IPS-11a (cell line): ENCODE measurements around the gene PTPRD.

ENCODE experiments used
- H3K4me3 ChIP-seq: one replicate; pipeline ENCODE4 v1.5.1; 2013; ENCODE audit warnings: low read depth, low read length, control low read depth

Gene PTPRD

DNA sequence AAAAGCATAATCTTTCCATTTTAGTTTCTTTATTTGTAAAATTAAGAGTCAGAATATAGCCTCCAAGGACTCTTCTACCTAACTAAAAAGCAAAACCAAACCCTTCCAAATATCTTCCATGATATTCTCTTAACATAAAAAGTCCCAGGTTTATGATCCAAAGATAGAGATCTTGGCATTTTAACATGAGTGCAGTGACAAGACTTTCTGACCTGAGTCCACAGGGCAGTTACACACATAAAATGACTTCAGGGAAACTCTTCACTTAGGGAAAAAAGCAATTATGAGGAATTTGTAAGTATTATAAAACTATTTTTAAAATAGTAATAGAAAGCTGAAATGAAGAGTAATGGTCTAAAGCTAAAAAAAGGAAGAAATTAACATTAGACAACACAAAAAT, 2040.6 kb downstream of the PTPRD start:
- no peak overlapping the region for H3K4me3 ChIP-seq

GRCh38 chr9:8571643-8572042, 2041.2 kb downstream of the PTPRD start:
- H3K4me3 ChIP-seq: no peak overlapping the region

DNA sequence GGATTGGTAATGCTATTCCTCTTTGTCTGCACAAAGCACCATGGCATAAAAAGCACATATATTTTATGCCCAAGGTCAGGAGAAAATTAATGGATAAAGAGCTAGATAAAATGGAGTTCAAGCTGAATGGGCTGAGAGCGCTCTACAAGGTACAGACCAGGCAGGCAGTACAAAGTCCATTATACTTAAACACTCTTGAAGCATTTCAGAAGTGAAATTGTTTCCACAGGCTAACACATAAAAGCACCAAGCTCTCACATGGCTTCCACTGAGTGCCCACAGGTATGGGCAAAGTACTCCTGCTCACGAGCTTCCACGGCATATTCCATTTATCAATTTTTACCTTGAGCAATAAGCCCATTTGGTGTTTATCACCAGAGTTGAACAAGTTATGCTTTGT, 2042.0 kb downstream of the PTPRD start:
- no peak overlapping the region for H3K4me3 ChIP-seq

- no peak overlapping the region for H3K4me3 ChIP-seq
Measured at GRCh38 chr9:8569823-8570222, 2043.0 kb downstream of the PTPRD start.

GRCh38 chr9:8567963-8568579, 2044.7 kb downstream of the PTPRD start:
- no peak overlapping the region for H3K4me3 ChIP-seq

DNA sequence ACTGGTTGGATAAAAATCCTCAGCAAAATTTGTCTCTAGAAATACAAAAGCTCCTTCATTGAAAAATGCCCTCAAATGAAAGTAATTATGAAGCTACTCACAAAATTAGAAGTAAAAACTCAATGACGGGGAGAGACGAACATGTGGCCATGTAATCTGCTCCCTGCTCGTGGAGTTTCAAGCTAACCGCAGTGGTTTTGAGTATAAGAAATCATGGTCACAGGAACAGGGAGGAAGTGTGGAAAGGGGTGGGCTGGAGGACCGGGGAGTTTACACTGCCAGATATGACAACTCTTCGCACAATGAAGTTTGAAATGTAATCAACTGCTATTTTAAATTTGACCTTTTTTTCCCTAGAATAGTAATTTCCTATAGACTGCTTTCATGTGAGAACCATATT, 2047.8 kb downstream of the PTPRD start:
- H3K4me3 ChIP-seq: no peak overlapping the region

- H3K4me3 ChIP-seq: no peak overlapping the region
Measured at GRCh38 chr9:8560560-8561525, 2052.0 kb downstream of the PTPRD start.

GRCh38 chr9:8558176-8558575, 2054.6 kb downstream of the PTPRD start:
- no peak overlapping the region for H3K4me3 ChIP-seq

DNA sequence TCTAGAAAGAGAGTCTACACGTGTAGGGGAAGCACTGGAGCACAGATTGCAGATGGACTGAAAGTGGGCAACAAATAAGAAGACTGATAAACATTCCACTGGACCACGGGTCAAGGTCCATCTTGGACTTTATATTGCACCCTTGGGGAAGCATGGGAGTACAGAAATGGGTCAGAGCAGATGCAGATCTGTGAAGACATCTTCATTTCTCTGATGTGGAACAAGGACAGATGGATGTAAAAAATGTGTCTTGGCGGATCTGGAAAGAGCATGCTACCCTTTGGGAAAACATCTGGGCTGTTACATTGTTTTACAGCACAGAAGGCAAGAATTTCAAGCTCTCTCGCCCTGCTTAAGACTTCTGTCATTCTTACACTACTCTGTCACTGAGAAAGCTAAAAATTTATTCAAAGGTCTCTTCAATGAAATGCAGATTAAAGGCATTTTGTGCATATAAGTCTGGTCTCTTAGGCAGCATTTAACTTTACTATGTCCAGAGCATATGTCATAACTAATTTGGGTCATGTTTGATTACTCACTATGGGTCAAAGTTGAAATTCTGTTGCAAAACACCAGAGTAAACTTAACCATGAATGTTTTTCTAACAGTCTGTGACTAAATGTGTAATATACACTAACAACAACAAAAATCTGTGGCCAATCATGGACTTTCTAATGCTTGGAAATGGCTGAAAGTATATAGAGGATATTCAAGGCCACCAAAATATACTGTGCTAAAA, 2056.9 kb downstream of the PTPRD start:
- H3K4me3 ChIP-seq: no peak overlapping the region

DNA sequence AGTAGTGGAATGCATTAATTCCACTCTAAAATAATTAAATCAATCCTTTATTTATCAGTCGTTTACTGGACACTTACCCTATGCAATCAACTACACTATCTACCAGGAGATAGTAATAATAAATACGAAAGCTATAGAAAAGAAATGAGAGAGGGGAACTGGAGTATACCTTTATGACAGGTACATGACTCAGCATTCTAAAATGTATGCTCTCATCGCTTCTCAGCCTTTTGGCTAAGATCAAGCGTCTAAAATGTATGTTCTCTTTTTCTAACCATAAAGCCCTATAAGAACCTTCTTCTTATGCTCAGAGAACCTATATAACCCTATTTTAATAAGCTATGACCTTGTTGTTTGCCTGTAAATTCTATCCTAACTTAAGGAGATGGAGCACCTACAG, 2059.4 kb downstream of the PTPRD start:
- H3K4me3 ChIP-seq: no peak overlapping the region

GRCh38 chr9:8552732-8553131, 2060.1 kb downstream of the PTPRD start:
- no peak overlapping the region for H3K4me3 ChIP-seq

- H3K4me3 ChIP-seq: no peak overlapping the region
Measured at GRCh38 chr9:8549214-8549613, 2063.6 kb downstream of the PTPRD start.

DNA sequence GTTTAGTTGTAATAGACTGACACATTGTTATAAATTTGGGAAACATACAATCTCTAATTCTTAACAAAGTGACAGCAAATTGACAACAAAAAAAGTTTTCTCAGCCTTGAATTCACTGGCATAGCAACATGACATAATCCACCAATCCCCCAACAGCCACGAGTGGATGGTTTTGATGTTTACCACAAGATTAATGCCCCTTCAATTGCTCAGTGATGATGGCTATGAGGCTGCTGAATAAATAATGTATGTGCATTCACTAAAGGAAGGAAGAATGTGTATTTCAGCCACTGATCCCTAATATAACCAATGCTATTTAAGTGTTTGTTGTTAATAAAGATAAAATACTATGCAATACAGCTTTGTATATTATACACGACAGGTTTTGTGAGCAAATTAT, 2069.6 kb downstream of the PTPRD start:
- H3K4me3 ChIP-seq: no peak overlapping the region

DNA sequence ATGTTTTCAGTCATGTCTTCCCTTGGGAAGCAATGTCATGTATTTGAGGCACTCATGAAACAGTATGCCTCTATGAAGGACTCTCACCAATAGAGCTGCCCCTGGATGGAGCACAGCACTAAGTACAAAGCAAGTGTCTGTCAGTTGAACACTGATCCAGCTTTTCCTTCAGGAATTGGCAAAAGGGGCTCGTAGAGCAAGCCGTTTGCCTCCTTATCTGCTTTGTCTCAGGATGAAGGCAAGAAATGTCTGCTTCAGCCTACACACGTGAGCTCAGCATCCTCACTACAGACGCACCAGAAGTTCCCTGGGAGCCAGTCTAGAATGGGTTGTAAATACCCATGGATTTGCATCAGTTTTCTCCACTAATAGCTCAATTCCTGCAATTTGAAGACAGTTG, 2070.3 kb downstream of the PTPRD start:
- H3K4me3 ChIP-seq: no peak overlapping the region

DNA sequence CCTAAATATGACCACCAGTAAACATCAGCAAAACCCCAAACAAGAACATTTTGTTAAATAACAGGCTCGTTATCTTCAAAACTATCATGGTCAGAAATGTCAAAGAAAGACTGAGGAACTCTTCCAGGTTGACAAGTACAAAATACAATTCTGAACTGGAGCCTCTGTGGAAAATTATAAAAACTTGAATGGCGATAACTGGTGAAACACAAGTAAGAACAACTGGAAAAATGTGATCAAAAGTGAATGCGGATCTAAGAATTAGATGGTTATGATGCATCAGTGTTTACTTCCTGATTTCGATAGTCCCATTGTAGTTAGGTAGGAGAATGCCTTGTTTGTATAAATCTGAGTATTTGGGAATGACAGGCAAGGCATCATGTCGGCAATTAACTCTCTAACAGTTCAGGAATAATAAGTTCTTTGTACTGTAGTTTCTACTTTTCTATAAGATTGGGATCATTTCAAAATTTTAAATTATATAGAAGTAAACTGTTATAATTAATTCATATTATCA, 2073.1 kb downstream of the PTPRD start:
- no peak overlapping the region for H3K4me3 ChIP-seq

DNA sequence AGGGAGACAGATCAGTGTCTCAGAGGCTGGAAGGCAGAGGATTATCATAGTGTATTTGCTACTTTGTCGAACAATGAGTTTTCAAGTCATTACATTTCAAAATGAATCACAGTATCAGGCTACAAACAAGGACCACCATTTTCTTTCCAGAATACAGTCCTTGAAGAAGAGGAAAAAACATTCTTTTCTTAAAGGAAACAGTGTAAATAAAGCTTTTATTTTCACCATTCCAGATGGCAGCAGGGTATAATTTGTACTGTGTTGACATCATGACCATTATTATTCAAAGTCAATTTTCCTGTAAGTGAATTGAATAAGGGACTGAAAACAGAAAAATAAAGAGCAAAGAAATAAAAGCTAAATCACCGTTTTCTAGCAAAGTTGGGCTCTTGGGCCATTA, 2076.0 kb downstream of the PTPRD start:
- H3K4me3 ChIP-seq: no peak overlapping the region

DNA sequence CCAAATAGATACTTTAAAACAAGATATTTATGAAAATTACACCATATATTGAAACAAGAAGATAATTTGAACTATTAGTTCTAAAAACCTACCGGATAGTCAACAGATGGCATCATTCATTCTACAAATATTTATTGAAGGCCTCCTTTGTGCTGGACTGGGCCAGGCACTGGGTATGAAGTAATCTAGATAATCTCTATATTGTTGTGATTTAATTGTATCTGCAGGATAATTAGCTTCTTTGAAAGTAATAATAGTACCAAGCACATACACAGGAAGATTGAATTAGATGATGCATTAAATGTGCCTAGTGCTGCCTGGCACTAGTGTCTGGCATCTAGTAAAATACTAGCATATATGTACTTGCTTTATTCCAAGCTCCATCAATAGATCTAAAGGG, 2078.0 kb downstream of the PTPRD start:
- H3K4me3 ChIP-seq: no peak overlapping the region

DNA sequence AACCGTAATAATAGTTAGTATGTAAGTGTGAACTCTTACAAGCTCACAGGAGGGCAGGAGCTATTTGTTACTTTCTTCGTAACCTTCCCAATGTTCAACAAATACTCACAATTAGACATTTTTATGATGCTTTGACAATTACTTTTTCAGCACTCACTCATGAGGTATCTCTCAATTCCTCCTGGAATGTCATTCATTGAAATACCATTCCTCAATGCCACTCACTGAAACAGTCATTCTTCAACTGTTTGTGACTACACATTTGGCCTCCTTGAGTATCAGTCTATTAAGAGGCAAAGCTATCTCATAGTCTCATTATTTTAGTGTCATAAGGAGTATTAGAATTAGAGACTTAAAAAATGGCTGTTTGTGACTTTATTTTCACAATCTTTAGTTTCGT, 2079.1 kb downstream of the PTPRD start:
- H3K4me3 ChIP-seq: no peak overlapping the region

DNA sequence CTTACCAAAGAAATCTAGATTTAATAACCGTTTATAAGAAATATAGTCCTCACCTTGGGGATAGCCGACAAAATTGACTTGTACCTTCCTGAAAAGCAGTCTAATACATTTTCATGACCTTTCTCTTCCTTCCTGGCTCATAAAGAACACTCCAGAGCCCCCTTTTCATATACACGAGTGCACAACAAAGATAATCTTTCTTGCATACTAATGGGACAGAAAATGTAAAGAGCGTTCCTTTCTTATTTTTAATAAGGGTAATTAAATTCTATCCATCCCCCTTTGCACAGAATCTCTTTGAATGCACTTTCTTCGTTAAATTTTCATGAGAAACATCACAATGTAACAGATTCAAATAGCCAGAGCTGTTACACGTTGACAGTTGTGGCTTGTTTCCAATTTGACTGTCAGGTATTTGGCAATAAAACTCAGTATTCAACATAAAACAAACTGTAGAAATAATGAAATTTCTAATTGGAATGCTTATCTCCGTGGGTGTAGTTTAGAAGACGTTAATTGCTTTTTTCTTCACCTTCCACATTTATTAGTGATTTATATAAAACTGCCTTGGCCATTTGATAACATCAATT, 2080.9 kb downstream of the PTPRD start:
- no peak overlapping the region for H3K4me3 ChIP-seq

DNA sequence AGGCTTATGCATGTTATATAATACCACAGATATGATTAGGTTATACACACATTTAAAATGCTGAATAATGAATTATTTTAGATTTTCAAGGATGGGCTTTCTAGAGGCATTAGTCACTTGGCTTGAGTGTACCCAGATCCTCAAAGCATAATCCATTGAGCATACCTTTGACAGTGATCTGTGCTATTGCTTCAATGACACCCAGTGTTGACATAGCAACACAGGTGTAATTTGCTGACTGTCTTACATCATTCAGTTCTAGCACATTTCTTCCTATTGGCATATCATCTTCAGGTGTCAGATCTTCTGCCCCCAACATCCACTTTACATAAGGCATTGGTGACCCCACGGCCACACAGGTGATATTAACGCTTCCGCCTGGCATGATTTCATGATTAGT, 2091.7 kb downstream of the PTPRD start:
- no peak overlapping the region for H3K4me3 ChIP-seq

GRCh38 chr9:8515748-8516147, 2097.1 kb downstream of the PTPRD start:
- no peak overlapping the region for H3K4me3 ChIP-seq
